Esophagus squamous epithelium (tissue), 5 donors: Measurements from ENCODE around the gene RABGGTA. TPM values are rescaled to one million over a fixed set of nuclear protein-coding genes. Genes with fewer than 3 reads are reported as not detected.
A peak's percentile ranks its signal among the peaks of the same experiment; 100 is the strongest.

ENCODE experiments used
- DNase-seq: peaks from one replicate; lab custom pipeline; 2025; lab: John Stamatoyannopoulos, UW
- H3K27ac ChIP-seq, 4 donors: fragments of 200-600 bp; sonication (generic); one replicate each; pipeline ENCODE4 v1.5.1; 2016 to 2019; ENCODE audit warnings: mild to moderate bottlenecking in 1 of 4
- H3K27me3 ChIP-seq, 4 donors: fragments of 200-600 bp; sonication (generic); 1 replicate in 3 of 4; 2 replicates in 1 of 4; pipeline versions ENCODE4 v1.5.1 to v1.6.0; 2017 to 2021; ENCODE audit warnings: antibody characterized with exemption in 1 of 4
- H3K36me3 ChIP-seq, 3 donors: fragments of 200-600 bp; sonication (generic); one replicate each; pipeline ENCODE4 v1.5.1; 2016 to 2019
- H3K4me1 ChIP-seq, 3 donors: fragments of 200-600 bp; sonication (generic); one replicate each; pipeline ENCODE4 v1.5.1; 2017 to 2019
- H3K4me3 ChIP-seq, 4 donors: fragments of 200-600 bp; sonication (generic); 1 replicate in 3 of 4; 2 replicates in 1 of 4; pipeline ENCODE4 v1.5.1; 2016 to 2019; ENCODE audit warnings: mild to moderate bottlenecking in 2 of 4, moderate library complexity in 1 of 4
- H3K9me3 ChIP-seq, 3 donors: fragments of 200-600 bp; sonication (generic); one replicate each; pipeline ENCODE4 v1.5.1; 2016 to 2019
- POLR2A ChIP-seq, 4 donors: fragments of 450-650 bp; IDR thresholded peaks; one replicate each; pipeline ENCODE4 v1.6.1; 2017; ENCODE audit warnings: antibody characterized with exemption in 4 of 4, mild to moderate bottlenecking in 4 of 4, moderate library complexity in 3 of 4
- WGBS, 2 donors: methylation state at CpG; one replicate each; pipeline ENCODE4 v1.1.5; 2018; 5-methylcytosine and 5-hydroxymethylcytosine counted together
- intact Hi-C: fragments of 100-400 bp; cut with DNase I; formaldehyde crosslinking; loops from one replicate; pipeline ENCODE4 v1.15.0; 2022
- total RNA-seq, 4 donors: library from RNA; depleted of rRNA; stranded (reverse); fragments of >200 nt; gene quantifications; one replicate each; pipeline ENCODE4 v1.1.0, GENCODE V29; 2016
- TF ChIP-seq, protein P1 (sequence below), 6 experiments: fragments of 450-650 bp in 4 of 6; fragments of 200-600 bp in 2 of 6; sonication (generic) in 2 of 6; IDR thresholded peaks; one replicate each; pipeline ENCODE4 v1.5.1; 2016 to 2019; ENCODE audit warnings: antibody characterized with exemption in 6 of 6, mild to moderate bottlenecking in 4 of 6, moderate library complexity in 4 of 6
- donor health status: DM: yes; HTN: yes; CAD: no.

The RABGGTA gene
- total RNA-seq, 4 donors from 2014 or later, result 68.9 to 171 (median 108) TPM

DNA sequence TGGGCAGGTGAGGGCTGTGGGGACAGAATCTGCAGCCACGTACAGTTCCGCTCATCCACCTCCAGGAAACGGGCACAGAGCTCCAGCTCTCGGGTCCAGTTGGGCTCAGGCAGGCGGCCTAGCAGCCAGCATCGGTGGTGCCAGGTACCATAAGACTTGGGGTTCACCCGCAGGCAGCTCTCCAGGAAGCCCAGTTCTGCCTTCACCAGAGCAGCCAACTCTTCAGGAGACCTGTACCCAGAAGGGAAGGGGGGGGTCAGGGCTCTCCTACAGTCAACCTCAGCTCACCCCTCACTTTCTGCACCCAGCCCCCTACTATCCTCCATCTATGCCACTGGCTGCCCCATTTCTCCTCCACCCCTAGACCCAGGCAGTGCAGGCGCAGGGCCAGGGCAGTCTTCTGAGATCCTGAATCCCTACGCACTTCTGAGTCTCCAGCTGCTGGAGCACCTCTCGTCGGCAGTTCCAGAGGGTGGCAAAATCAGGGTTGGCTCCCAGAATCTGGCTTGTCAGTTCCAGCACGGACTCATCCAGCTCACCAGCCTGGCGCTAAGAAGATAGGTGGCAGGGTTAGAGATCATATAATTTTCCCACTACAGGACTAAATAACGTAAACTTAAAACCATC lies 1.4 kb downstream of the RABGGTA start:
- no peaks in the 10 kb centered on the region for H3K9me3 ChIP-seq
- intact Hi-C loops, result no loop called here
- peaks cover 17 to 53% (median 26%) of the 10 kb centered on the region in 3 donors for H3K36me3 ChIP-seq
- peak overlapping the region in 2 of 4 donors; percentile 87 to 91 for H3K4me3 ChIP-seq
- peak overlapping the region; percentile 2 to 100 (median 96) for H3K27ac ChIP-seq
- no peak for DNase-seq
- 84 to 100% methylated on average over 3 to 7 of the region's 14 CpGs for WGBS, 2 donors
- H3K27me3 ChIP-seq, result no peaks in the 10 kb centered on the region
- H3K4me1 ChIP-seq, result peaks cover 14 to 94% (median 34%) of the 10 kb centered on the region in 3 donors
- TF ChIP-seq, protein P1, sequence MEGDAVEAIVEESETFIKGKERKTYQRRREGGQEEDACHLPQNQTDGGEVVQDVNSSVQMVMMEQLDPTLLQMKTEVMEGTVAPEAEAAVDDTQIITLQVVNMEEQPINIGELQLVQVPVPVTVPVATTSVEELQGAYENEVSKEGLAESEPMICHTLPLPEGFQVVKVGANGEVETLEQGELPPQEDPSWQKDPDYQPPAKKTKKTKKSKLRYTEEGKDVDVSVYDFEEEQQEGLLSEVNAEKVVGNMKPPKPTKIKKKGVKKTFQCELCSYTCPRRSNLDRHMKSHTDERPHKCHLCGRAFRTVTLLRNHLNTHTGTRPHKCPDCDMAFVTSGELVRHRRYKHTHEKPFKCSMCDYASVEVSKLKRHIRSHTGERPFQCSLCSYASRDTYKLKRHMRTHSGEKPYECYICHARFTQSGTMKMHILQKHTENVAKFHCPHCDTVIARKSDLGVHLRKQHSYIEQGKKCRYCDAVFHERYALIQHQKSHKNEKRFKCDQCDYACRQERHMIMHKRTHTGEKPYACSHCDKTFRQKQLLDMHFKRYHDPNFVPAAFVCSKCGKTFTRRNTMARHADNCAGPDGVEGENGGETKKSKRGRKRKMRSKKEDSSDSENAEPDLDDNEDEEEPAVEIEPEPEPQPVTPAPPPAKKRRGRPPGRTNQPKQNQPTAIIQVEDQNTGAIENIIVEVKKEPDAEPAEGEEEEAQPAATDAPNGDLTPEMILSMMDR (IDR thresholded peaks at IDR 0.05), result no peak
- no peak for TF ChIP-seq POLR2A (IDR thresholded peaks at IDR 0.05)

DNA sequence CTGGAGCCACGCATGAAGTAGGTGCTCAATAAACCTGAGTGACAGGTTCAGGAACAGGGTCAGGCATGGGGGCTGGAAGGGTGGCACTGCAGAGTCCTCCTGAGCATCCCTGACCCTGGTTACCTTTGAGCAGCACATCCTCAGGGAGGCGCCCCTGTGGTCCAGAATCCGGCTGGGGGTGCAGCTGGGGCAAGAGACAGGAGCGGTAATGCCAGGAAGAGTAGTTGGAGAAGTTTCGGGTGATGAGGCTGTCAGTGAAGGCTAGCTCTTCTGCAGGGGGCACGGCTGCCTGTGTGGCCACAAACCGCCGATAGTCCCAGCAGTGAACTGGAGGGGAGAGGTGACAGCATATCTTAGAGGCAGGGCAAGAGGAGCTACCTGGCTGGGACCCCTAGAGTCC lies 2.0 kb downstream of the RABGGTA start:
- TF ChIP-seq, protein P1 (IDR thresholded peaks at IDR 0.05), result no peak
- no peak for TF ChIP-seq POLR2A (IDR thresholded peaks at IDR 0.05)
- WGBS, 2 donors, result 79 to 94% methylated on average over 3 to 7 of the region's 8 CpGs
- H3K4me1 ChIP-seq, result peaks cover 14 to 94% (median 35%) of the 10 kb centered on the region in 3 donors

DNA sequence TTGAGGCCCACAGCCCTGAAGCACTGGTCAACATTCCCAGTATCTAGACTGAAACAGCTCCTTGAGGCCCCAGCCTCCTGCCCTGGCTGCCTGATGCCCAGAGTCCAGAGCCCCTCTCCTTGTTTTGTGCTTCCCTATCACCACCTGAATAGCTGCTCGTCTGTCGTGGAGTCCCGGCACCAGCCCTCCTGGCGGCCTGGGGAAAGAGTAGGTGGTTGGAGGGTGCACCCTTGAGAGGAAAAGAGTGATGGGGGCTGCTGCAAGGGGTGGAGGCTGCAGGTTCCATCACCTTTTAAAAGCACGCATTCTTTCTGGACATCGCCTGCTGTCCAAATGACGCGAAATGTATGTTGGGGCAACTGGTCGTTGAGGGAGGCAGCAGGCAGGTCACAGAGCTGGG lies 3.2 kb downstream of the RABGGTA start:
- Histone ChIP-seq H3K27me3 (no peaks in the 10 kb centered on the region), H3K27ac (peak overlapping the region in 1 of 4 donors; percentile 11), H3K9me3 (no peaks in the 10 kb centered on the region), H3K4me1 (peaks cover 14 to 94% (median 39%) of the 10 kb centered on the region in 3 donors), H3K4me3 (no peak overlapping the region), H3K36me3 (peaks cover 17 to 54% (median 26%) of the 10 kb centered on the region in 3 donors)
- intact Hi-C loops, result no loop called here
- no peak for TF ChIP-seq POLR2A (IDR thresholded peaks at IDR 0.05)
- TF ChIP-seq, protein P1 (IDR thresholded peaks at IDR 0.05), result no peak
- DNase-seq, result no peak
- WGBS, 2 donors, result 97% methylated on average over 8 of the region's 9 CpGs; no CpG with 5 or more reads in 1 of the 2 donors

More for the DNA sequence above, 2.0 kb downstream of the RABGGTA start:
- Histone ChIP-seq H3K9me3 (no peaks in the 10 kb centered on the region), H3K36me3 (peaks cover 17 to 54% (median 26%) of the 10 kb centered on the region in 3 donors), H3K27ac (no peak overlapping the region), H3K27me3 (no peaks in the 10 kb centered on the region), H3K4me3 (no peak overlapping the region)
- intact Hi-C loops, result no loop called here
- no peak for DNase-seq

DNA sequence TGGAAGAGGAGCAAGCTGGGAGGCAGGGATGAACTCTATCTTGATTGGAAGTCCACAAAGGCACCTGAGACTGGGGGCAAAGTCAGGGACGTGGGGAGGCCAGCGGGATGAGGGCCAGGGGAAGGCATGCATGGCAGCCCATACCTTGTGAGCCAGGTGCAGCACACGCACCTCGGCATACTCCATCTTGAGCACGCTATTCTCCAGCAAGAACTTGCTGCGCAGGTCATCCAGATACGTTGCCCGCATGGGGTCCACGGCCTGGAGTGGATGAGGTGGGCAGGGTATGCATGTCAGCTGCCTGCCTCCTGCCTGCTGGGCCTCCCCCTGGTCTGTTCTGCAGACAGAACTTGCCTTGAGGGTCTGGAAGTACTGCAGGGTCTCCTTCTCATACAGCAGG lies 3.9 kb downstream of the RABGGTA start:
- no peaks in the 10 kb centered on the region for H3K9me3 ChIP-seq
- DNase-seq, result no peak

More for the DNA sequence above, 3.9 kb downstream of the RABGGTA start:
- Histone ChIP-seq H3K36me3 (peaks cover 17 to 54% (median 26%) of the 10 kb centered on the region in 3 donors), H3K4me1 (peaks cover 14 to 94% (median 41%) of the 10 kb centered on the region in 3 donors), H3K27ac (peak overlapping the region in 3 of 4 donors; percentile 9 to 81 (median 11)), H3K27me3 (no peaks in the 10 kb centered on the region), H3K4me3 (no peak overlapping the region)
- TF ChIP-seq POLR2A (IDR thresholded peaks at IDR 0.05), result no peak
- TF ChIP-seq, protein P1 (IDR thresholded peaks at IDR 0.05), result no peak
- WGBS, 2 donors, result 84 to 90% methylated on average over 6 of the region's 9 CpGs
- intact Hi-C loops, result no loop called here
